ENCODE data around the gene P2RY12. TPM values are rescaled to one million over a fixed set of nuclear protein-coding genes. Genes with fewer than 3 reads are reported as not detected.

The P2RY12 gene
- total RNA-seq (2014; rRNA removed; shearing (Covaris generic)), result not detected in 2 replicates
- polyA plus RNA-seq (2015; cell fraction: cytosol; rRNA removed), result not detected in 2 replicates
- polyA plus RNA-seq (2015; cell fraction: nucleus; rRNA removed), result not detected in 2 replicates

GRCh38 chr3:151384741-151385174, at the start of gene P2RY12:
Gene P2RY12, minus strand, starts transcription at chr3:151384753. Its CDS starts 45,908 bp downstream, at chr3:151338845.
- DNase-seq (ENCODE audit: low read depth), result no peak

GRCh38 chr3:151432616-151433372, 48.2 kb upstream of the P2RY12 start:
- DNase-seq (ENCODE audit: low read depth), result no peak

- peak; percentile 93 for DNase-seq (ENCODE audit: low read depth)
Observed at GRCh38 chr3:151431940-151432339, 47.4 kb upstream of the P2RY12 start.

DNA sequence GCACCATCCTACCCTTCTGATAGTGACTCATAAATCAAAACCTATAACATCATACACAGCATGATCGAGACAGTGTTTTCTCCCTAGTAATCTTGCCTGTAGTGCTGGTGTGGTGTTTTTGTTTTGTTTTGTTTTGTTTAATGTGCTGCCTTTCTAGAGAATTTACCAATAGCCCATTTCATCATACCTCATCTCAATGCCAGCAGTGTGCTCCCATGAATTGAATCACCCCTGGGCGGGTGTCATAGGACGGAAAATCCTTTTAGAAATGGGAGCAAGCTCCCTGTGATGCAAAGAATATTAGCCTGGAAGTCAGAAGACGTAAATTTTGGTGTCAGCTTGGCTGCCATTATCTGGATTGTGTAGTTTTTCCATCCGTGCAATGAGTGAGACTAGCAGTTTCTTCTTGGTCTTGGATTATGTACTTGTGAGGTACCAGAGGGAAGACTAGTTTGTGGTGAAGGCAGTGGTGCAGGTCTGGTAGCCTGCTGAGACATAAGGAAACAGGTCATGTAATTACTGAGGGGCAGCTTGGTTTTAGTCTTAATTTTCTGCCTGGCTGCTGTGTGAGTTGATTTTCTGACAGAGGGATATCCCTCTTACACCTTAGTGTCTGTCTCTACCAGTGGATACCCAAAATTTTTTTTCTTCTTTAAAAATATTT, 46.4 kb upstream of the P2RY12 start:
- DNase-seq (ENCODE audit: low read depth), result no peak

- DNase-seq (ENCODE audit: low read depth), result peak; percentile 59
Observed at GRCh38 chr3:151428386-151428785, 43.8 kb upstream of the P2RY12 start.

- no peak for DNase-seq (ENCODE audit: low read depth)
Observed at GRCh38 chr3:151426341-151426657, 41.7 kb upstream of the P2RY12 start.

DNA sequence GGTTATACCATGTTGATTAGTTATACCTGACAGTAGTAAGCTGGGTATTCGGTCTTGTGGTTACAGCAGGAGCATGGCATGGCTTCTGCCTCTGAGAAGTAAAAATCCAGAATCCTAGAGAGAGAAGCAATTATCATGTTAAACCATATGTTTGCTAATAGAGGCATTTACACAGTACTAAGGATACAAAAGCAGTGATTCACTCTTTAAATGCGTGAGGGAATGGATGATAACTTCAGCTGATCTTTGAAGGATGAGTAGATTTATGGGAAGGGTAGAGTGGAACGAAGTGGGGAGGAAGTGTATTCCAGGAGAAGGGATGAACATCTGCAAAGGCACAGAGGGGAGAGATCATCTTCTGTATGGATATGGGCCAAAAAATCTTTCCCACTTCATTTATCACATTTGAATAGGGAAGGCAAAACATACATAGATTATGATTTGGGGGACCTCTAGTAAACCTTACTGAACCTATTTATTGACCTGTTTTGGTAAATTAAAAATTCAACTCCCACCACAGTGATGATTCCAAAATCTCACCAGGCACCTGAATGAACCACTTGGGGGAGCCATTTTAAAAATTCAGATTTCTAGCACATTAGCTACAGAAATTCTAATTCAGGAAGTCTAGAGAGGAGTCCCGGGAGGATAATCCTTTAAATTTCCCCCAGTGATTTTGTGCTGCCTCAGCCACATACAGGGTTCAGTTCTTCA, 41.2 kb upstream of the P2RY12 start:
- no peak for DNase-seq (ENCODE audit: low read depth)

DNA sequence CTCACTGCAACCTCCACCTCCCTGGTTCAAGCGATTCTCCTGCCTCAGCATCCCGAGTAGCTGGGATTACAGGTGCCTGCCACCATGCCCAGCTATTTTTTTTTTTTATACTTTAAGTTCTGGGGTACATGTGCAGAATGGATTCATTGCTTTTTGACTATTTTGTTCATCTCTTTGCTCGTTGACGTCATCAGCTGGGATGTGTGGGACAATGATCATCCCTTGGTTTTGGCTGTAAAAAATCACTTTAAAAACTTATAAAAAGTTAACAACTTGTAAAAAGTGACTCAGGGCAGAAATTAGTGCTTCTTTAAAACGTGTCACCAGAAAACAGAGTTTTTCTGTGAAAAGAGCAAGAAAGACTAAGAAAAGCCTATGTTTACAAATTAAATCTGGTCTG, 38.5 kb upstream of the P2RY12 start:
- DNase-seq (ENCODE audit: low read depth), result no peak

GRCh38 chr3:151421938-151422337, 37.4 kb upstream of the P2RY12 start:
- DNase-seq (ENCODE audit: low read depth), result no peak

- no peak for DNase-seq (ENCODE audit: low read depth)
Observed at GRCh38 chr3:151419806-151420205, 35.3 kb upstream of the P2RY12 start.

DNA sequence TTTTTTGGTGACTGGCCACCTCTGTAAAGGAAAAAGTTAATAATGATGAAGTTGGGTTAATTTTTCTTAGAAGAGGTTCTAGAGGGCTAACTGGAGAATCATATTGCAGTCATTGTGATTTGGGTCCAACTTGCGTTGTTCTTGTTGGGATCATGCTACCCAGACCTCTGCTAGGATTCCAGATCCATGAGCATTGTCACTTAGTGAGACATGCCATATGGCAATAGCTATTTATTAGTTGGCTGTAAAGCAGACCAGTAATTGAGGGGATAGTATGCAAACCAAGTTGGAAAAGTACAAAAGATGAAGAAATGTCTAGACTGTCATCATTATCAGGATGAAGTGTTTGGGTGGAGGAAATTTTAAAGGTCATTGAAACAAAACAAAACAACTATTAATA, 30.7 kb upstream of the P2RY12 start:
- no peak for DNase-seq (ENCODE audit: low read depth)

DNA sequence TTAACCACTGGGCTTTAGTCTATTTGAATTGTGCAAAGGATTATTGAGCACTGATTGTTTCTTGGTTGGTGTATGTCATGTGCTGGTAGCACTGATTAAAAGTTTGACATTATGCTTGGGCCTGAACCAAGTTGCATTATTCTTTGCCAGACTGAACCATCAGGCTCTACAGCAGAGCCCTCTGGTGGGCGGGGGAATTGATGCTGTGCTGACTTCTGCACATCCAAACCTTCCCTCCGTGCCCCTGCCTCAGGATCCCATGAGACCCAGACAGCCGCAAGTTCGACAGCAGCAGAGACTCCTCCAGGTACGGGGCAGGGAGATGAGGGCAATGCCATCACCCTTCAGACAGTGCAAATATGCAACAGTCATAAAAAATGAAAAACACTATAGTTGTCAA, 28.4 kb upstream of the P2RY12 start:
- no peak for DNase-seq (ENCODE audit: low read depth)

DNA sequence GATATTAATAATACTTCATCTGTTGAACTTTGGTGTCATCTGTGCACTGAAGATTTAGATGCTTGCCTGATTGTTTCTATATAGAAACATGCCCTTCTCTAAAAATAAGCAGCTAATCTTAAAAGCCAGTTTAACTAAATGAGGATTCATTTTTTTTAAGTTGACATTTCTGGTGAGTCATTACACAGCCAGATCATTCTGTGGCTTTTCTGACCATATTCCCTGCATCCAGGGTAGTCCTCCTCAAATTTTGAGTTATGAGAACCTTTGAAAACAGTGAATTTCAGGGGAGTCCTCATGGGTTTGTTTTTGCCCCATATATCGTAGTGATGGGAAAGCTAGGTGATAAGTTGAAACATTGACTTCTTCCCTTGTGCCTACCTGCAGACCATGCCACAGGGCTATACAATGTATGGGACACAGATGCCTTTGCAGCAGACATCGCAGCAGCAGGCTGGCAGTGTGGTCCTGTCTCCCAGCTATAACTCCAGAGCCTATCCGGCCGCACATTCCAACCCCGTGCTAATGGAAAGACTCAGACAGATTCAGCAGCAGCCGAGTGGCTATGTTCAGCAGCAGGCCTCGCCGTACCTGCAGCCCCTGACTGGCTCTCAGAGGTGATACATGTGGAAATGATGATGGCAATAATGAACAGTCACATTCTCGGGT, 26.5 kb upstream of the P2RY12 start:
- peak; percentile 65 for DNase-seq (ENCODE audit: low read depth)

- no peak for DNase-seq (ENCODE audit: low read depth)
Observed at GRCh38 chr3:151407928-151408327, 23.4 kb upstream of the P2RY12 start.

GRCh38 chr3:151404316-151404715, 19.8 kb upstream of the P2RY12 start:
- DNase-seq (ENCODE audit: low read depth), result peak; percentile 31

DNA sequence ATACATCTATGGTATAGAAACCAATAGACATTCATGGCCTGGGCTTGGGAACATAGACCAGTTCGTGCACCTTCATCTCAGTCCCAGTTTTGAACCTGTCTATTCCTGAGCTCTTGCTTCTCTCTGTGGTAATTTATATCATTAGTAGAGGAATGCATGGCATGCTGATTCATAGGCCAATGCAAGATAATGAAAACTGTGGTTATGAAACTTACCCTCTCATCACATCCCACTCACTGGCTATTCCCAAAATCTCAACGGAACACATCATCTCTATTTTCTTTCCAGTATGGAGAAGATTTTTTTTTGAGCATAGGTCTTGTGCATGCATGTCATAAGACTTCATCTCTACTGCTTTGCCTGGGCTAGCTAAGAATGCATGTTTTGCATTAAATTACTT, 18.7 kb upstream of the P2RY12 start:
- DNase-seq (ENCODE audit: low read depth), result peak; percentile 76

DNA sequence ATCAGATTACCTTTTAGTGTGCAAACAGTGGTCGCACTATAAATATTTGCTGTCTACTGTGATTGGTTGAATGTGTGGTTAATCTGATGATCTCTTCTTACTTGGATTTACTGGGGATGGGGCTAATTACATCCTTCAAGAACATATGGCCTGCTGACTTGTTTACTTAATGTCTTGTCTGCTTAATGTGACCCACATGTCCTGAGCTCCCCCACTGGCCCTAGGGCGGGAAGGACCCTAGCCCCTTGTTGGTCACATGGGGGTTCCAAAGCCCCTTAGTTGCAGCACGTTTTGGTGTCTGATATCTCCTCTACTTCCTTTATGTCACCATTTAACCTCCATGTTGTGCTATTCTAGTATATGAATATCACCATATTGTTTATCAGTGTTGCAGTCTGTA, 17.8 kb upstream of the P2RY12 start:
- DNase-seq (ENCODE audit: low read depth), result no peak

DNA sequence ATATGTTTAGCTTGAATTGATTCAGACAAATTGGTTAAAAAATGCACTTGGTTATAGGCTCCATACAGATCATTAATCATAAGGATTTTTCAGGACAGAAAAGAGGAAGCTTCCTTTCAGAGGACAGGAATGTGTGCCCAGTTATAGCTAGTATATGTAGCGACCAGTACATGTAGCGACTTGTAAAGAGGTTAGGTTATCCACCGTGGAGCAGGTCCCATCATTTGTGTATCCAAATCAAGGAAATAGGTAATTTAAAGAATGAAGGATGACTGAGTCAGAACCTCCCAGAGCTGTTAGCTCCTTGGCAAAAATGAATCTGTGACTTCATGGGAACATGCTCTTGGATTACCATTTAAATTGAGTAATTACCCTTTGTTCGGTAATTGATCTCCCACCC, 15.8 kb upstream of the P2RY12 start:
- DNase-seq (ENCODE audit: low read depth), result no peak

DNA sequence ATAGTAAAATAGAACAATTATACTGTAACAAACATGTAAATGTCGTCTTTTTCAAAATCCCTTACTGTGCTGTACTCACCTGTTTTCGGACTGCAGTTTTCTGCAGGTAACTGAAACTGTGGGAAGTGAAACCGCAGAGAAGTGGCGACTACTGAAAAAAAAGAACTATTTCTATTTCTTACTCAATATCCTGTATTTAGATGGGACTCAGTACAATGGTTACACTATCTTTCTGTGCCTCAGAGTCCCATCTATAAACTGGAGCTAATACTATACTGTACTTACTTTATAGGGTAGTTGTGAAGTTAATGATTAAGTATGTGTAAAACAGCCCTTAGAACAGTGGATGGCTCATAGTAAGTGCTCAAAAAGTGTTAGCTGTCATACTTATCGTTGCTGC, 14.3 kb upstream of the P2RY12 start:
- DNase-seq (ENCODE audit: low read depth), result no peak

DNA sequence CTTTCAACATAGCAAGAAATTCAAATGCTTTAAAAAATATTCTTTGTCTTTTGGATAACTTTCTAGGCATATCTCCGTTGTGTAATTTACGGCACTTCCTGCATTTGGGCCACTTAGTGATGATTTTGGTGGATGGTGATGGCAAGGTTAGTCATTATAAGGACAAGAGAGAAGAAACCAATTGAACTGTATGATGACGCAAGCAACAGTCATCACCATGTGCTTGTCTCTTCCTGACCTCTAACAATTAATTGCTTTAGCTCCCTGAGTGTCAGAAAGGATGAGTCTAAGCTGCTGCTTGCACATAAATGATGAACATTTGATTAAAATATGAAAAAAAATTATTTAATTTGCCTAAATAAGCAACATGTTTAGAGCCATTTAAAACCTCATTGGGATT, 11.3 kb upstream of the P2RY12 start:
- DNase-seq (ENCODE audit: low read depth), result peak; percentile 95

GRCh38 chr3:151394611-151395010, 10.1 kb upstream of the P2RY12 start:
- no peak for DNase-seq (ENCODE audit: low read depth)

GRCh38 chr3:151393941-151394340, 9.4 kb upstream of the P2RY12 start:
- no peak for DNase-seq (ENCODE audit: low read depth)

Measured in HT1080 (cell line).